ENCODE measurements around the gene CFAP92.

Gene CFAP92

DNA sequence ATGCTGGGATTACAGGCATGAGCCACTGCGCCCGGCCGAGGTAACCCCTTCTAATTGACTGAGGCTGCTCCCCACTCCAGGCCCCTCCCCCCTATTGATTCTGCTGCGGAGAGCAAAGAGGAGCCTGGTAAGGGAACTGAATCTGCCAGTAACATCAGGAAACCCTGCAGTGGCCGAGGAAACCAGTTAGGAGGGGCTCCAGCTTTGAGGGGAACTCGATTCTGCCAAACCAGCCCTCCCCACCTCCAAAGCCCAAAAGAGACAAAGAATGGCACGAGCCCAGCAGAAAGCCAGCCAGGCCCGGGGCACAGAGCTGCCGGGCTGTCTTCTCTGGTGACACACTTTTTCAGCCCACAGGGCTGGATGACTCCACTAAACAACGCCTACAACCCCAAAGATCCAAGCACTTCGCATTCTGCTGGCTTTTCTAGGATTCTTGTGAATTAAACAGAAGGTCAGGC lies 129.5 kb downstream of the CFAP92 start:
- no peak for DNase-seq

DNA sequence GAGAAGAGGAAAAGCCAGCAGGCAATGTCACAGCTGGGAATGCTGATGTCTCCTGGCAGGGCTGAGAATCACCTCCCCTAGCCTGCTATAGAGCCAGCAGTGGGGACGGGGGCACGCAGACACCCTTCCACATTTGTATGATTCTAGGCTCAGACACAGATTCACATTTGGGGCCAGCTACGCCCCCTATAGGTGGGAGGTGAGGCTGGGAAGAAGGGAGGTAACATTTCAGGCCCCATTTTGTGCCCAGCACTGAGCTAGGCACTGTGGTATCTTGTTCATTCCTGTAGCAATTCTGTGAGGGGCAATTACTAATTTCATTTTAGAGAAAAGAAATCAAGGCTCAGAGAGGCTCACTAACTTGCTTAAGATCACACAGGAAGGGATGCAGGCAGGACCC lies 130.3 kb downstream of the CFAP92 start:
- peak; percentile 12 for DNase-seq

DNA sequence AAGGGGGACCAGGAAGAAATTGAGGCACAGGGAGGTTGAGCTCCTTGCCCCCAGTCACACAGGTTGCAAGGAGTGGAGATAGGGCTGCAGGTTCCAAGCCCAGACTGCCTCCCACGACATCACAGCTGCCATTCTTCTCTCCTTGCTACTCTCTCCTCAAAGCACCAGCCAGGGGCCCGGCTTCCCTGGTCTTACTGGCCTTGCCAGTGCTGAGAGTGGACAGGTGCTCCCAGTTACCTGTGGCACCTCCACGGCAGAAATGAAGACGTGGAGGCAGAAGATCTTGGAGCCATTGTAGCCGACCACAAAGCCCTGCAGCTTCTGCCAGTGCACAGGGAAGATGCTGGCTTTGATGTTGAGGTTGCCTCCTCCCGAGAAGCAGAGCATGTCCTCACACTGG lies 132.4 kb downstream of the CFAP92 start:
- DNase-seq, result no peak

All from CD4-positive, alpha-beta T cell treated with Interleukin-6 for 4 hours (primary cell).